H9 (cell line): ENCODE measurements around the gene ZSCAN22. TPM values are rescaled to one million over a fixed set of nuclear protein-coding genes. Genes with fewer than 3 reads are reported as not detected.
A peak's percentile ranks its signal among the peaks of the same experiment; 100 is the strongest.

Experiments
- DNase-seq: peaks from one replicate; pipeline ENCODE4 v3.0.0-alpha.2; 2017
- H2AFZ ChIP-seq: one replicate; pipeline ENCODE4 v1.6.1; 2013; ENCODE audit warnings: mild to moderate bottlenecking, low read length, control low read depth, moderate library complexity
- H2AK5ac ChIP-seq: 2 replicates; pipeline ENCODE4 v1.6.1; 2013; ENCODE audit warnings: low read length, control low read depth, mixed read lengths; ENCODE audit not compliant: insufficient read length
- H2BK120ac ChIP-seq: one replicate; pipeline ENCODE4 v1.6.1; 2013; ENCODE audit warnings: low read depth, mild to moderate bottlenecking, low read length, control low read depth, inconsistent platforms; ENCODE audit not compliant: poor library complexity, severe bottlenecking
- H2BK12ac ChIP-seq: 2 replicates; pipeline ENCODE4 v1.6.1; 2013; ENCODE audit warnings: low read length, control low read depth, mixed read lengths, low read depth; ENCODE audit not compliant: insufficient read length
- H2BK15ac ChIP-seq: 2 replicates; pipeline ENCODE4 v1.6.1; 2013; ENCODE audit warnings: low read depth, low read length, control low read depth
- H2BK20ac ChIP-seq: one replicate; pipeline ENCODE4 v1.6.1; 2013; ENCODE audit warnings: low read depth, mild to moderate bottlenecking, low read length, control low read depth, inconsistent platforms; ENCODE audit not compliant: poor library complexity, severe bottlenecking
- H2BK5ac ChIP-seq: 2 replicates; pipeline ENCODE4 v1.6.1; 2013; ENCODE audit warnings: low read length, control low read depth, mixed read lengths; ENCODE audit not compliant: insufficient read length
- H3K14ac ChIP-seq: 2 replicates; pipeline ENCODE4 v1.6.1; 2013; ENCODE audit warnings: low read length, control low read depth; ENCODE audit not compliant: insufficient read depth
- H3K18ac ChIP-seq: 2 replicates; pipeline ENCODE4 v1.6.1; 2013; ENCODE audit warnings: low read depth, mild to moderate bottlenecking, mixed read lengths, low read length, control low read depth; ENCODE audit not compliant: insufficient read length
- H3K23ac ChIP-seq: 2 replicates; pipeline ENCODE4 v1.6.1; 2013; ENCODE audit warnings: low read length, control low read depth, mixed read lengths, low read depth; ENCODE audit not compliant: insufficient read length
- H3K23me2 ChIP-seq: 2 replicates; pipeline ENCODE4 v1.6.1; 2013; ENCODE audit warnings: low read depth, mild to moderate bottlenecking, mixed read lengths, low read length, control low read depth; ENCODE audit not compliant: insufficient read length, poor library complexity, severe bottlenecking
- H3K27ac ChIP-seq: 2 replicates; pipeline ENCODE4 v1.5.1; 2013; ENCODE audit warnings: low read length, control low read depth, mixed read lengths, low read depth; ENCODE audit not compliant: insufficient read length
- H3K27me3 ChIP-seq: 2 replicates; pipeline ENCODE4 v1.6.1; 2013; ENCODE audit warnings: low read length, control low read depth, inconsistent platforms; ENCODE audit not compliant: insufficient read depth
- H3K4ac ChIP-seq: 2 replicates; pipeline ENCODE4 v1.6.1; 2013; ENCODE audit warnings: low read depth, mild to moderate bottlenecking, control low read depth, inconsistent platforms, low read length, moderate library complexity
- H3K4me1 ChIP-seq: 2 replicates; pipeline ENCODE4 v1.6.1; 2013; ENCODE audit warnings: low read length, control low read depth, inconsistent platforms; ENCODE audit not compliant: insufficient read depth
- H3K4me2 ChIP-seq: 2 replicates; pipeline ENCODE4 v1.6.1; 2013; ENCODE audit warnings: low read length, control low read depth, mixed read lengths; ENCODE audit not compliant: insufficient read length, insufficient read depth
- H3K56ac ChIP-seq: 2 replicates; pipeline ENCODE4 v1.6.1; 2013; ENCODE audit warnings: low read depth, mild to moderate bottlenecking, mixed read lengths, low read length, control low read depth; ENCODE audit not compliant: insufficient read length
- H3K79me1 ChIP-seq: 2 replicates; pipeline ENCODE4 v1.6.1; 2013; ENCODE audit warnings: low read depth, mild to moderate bottlenecking, moderate library complexity, low read length, control low read depth, inconsistent platforms; ENCODE audit not compliant: insufficient read depth, poor library complexity, severe bottlenecking
- H3K79me2 ChIP-seq: 2 replicates; pipeline ENCODE4 v1.6.1; 2013; ENCODE audit warnings: low read length, control low read depth, inconsistent platforms; ENCODE audit not compliant: insufficient read depth
- H3K9ac ChIP-seq: 2 replicates; pipeline ENCODE4 v1.6.1; 2013; ENCODE audit warnings: low read length, control low read depth, mixed read lengths; ENCODE audit not compliant: insufficient read length; ENCODE audit errors: extremely low read depth
- H3K9me3 ChIP-seq: one replicate; pipeline ENCODE4 v1.6.1; 2013; ENCODE audit warnings: low read depth, low read length, inconsistent platforms; ENCODE audit not compliant: control insufficient read depth
- H3T11ph ChIP-seq: one replicate; pipeline ENCODE4 v1.6.1; 2013; ENCODE audit warnings: mild to moderate bottlenecking, low read length, control low read depth, inconsistent platforms
- H4K20me1 ChIP-seq: one replicate; pipeline ENCODE4 v1.6.1; 2013; ENCODE audit not compliant: control insufficient read depth, insufficient read length, insufficient read depth
- H4K5ac ChIP-seq: 2 replicates; pipeline ENCODE4 v1.6.1; 2013; ENCODE audit warnings: low read depth, mild to moderate bottlenecking, mixed read lengths, low read length, control low read depth; ENCODE audit not compliant: insufficient read length
- H4K8ac ChIP-seq: replicated peaks from 2 replicates; pipeline ENCODE4 v1.6.1; 2013; ENCODE audit warnings: low read length, control low read depth, mixed read lengths, low read depth; ENCODE audit not compliant: insufficient read length
- H4K91ac ChIP-seq: 2 replicates; pipeline ENCODE4 v1.6.1; 2013; ENCODE audit warnings: low read depth, mild to moderate bottlenecking, moderate library complexity, mixed read lengths, low read length, control low read depth; ENCODE audit not compliant: insufficient read length
- H3K27ac Mint-ChIP-seq, 3 experiments: 2 replicates in 2 of 3; 3 replicates in 1 of 3; pipeline ENCODE4 v1.8.0; 2020 to 2021; ENCODE audit warnings: mixed read lengths in 3 of 3, mild to moderate bottlenecking in 1 of 3, moderate library complexity in 1 of 3
- H3K27me3 Mint-ChIP-seq: 2 replicates; pipeline ENCODE4 v1.8.0; 2021; ENCODE audit warnings: low read depth, mild to moderate bottlenecking, moderate library complexity, mixed read lengths
- H3K36me3 Mint-ChIP-seq, 3 experiments: 2 replicates in 2 of 3; 3 replicates in 1 of 3; pipeline ENCODE4 v1.8.0; 2020 to 2021; ENCODE audit warnings: low read depth in 3 of 3, mixed read lengths in 3 of 3; ENCODE audit not compliant: insufficient read depth in 1 of 3
- H3K4me1 Mint-ChIP-seq, 2 experiments: 2 replicates each; pipeline ENCODE4 v1.8.0; 2020; ENCODE audit warnings: mixed read lengths in 2 of 2
- H3K4me3 Mint-ChIP-seq, 2 experiments: 2 replicates in 1 of 2; 3 replicates in 1 of 2; pipeline ENCODE4 v1.8.0; 2020 to 2021; ENCODE audit warnings: mild to moderate bottlenecking in 2 of 2, mixed read lengths in 2 of 2, moderate library complexity in 1 of 2
- H3K9me3 Mint-ChIP-seq, 2 experiments: 2 replicates in 1 of 2; 3 replicates in 1 of 2; pipeline ENCODE4 v1.8.0; 2020; ENCODE audit warnings: mild to moderate bottlenecking in 2 of 2, mixed read lengths in 2 of 2, moderate library complexity in 1 of 2
- WGBS: extraction: QIAGEN DNeasy Blood & Tissue Kit; methylation state at CpG from one replicate; pipeline ENCODE4 v1.1.7; 2013; ENCODE audit warnings: missing lambda C conversion rate, low lambda C conversion rate, mixed read lengths; ENCODE audit not compliant: insufficient read length; ENCODE audit errors: extremely low coverage; 5-methylcytosine and 5-hydroxymethylcytosine counted together
- total RNA-seq: library from RNA; stranded (reverse); gene quantifications from 2 replicates; pipeline ENCODE4 v1.2.1, GENCODE V29; 2021
- TF ChIP-seq, protein P1 (sequence below): fragments of 200-600 bp; sonication (generic); conservative IDR thresholded peaks from 3 replicates; pipeline ENCODE4 v1.8.0; 2021; ENCODE audit warnings: antibody characterized with exemption, mild to moderate bottlenecking

Gene ZSCAN22
- total RNA-seq, 1 experiment from 2014 or later: 4.8 TPM

DNA sequence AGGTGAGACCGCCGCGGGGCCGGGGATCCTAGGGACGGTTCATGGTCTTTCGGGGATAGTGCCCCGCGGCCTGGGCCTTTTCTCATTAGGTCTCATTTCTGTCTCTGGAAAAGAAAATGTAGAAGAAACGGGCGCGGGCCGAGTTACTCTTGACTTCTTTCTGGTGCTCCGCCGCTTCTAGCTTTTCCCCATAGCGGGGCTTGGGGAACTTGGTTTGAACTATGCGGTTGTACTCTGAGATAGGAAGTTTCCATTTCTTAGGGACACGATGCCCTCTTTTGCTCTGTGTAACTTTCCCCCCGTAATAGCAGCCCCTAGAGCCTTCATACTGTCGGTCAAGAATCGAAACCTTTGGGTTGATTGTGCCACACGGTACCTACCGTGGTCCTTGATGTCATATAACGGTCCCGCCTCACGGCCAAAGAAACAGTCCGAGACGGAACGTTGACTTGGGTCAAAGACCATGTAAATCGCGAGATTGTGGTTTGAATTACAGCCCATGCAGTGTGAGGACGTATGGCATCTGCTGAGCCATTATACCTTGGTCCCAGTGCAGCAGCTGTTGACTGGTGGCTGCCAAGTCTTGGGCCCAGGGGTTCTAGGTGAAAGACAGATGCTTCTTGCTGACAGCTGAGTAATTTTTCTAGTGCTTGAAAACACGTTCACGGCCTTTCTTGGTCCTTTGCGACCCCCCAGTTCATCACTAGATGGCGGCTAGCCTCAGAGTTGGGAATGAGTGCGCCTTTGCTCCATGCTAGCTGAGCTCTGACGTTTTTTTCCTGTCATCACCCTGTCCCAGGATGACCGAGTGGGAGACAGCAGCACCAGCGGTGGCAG, 60.8 kb downstream of the ZSCAN22 start:
- Histone ChIP-seq H4K8ac (no peak overlapping the region), H3K79me1 (no peaks in the 10 kb centered on the region), H2AFZ (no peak overlapping the region), H3K9ac (peak overlapping the region; percentile 85), H2BK5ac (no peak overlapping the region), H3T11ph (no peak overlapping the region), H3K4me1 (peaks cover 4% of the 10 kb centered on the region; the same call in 1 of the 2 replicates), H2BK120ac (no peak overlapping the region), H3K4ac (no peak overlapping the region), H3K27me3 (no peaks in the 10 kb centered on the region), H2BK15ac (no peak overlapping the region), H3K23ac (no peak overlapping the region), H4K20me1 (no peaks in the 10 kb centered on the region), H2BK12ac (no peak overlapping the region), H4K91ac (no peak overlapping the region), H3K9me3 (no peaks in the 10 kb centered on the region), H3K18ac (no peak overlapping the region), H3K14ac (no peak overlapping the region), H3K56ac (no peak overlapping the region), H3K4me2 (peak overlapping the region; percentile 94), H4K5ac (no peak overlapping the region), H3K27ac (no peak overlapping the region), H3K23me2 (peaks cover 7% of the 10 kb centered on the region), H2AK5ac (no peak overlapping the region), H2BK20ac (no peak overlapping the region), H3K79me2 (peaks cover 10% of the 10 kb centered on the region; the same call in 1 of the 2 replicates)
- Mint-ChIP-seq H3K9me3 (no peaks in the 10 kb centered on the region), H3K36me3 (peaks cover 39 to 47% (median 40%) of the 10 kb centered on the region in 3 experiments), H3K27ac (peak overlapping the region; percentile 68 to 95 (median 93); a peak in 5 of 7 replicates), H3K4me1 (peaks cover 22 to 30% of the 10 kb centered on the region in 2 experiments), H3K4me3 (peak overlapping the region; percentile 95 to 99), H3K27me3 (no peaks in the 10 kb centered on the region)
- WGBS: no CpG with 5 or more reads among the region's 39 CpGs
- no peak for DNase-seq
- TF ChIP-seq, protein P1, sequence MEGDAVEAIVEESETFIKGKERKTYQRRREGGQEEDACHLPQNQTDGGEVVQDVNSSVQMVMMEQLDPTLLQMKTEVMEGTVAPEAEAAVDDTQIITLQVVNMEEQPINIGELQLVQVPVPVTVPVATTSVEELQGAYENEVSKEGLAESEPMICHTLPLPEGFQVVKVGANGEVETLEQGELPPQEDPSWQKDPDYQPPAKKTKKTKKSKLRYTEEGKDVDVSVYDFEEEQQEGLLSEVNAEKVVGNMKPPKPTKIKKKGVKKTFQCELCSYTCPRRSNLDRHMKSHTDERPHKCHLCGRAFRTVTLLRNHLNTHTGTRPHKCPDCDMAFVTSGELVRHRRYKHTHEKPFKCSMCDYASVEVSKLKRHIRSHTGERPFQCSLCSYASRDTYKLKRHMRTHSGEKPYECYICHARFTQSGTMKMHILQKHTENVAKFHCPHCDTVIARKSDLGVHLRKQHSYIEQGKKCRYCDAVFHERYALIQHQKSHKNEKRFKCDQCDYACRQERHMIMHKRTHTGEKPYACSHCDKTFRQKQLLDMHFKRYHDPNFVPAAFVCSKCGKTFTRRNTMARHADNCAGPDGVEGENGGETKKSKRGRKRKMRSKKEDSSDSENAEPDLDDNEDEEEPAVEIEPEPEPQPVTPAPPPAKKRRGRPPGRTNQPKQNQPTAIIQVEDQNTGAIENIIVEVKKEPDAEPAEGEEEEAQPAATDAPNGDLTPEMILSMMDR: peak; percentile 23; the same call in 1 of the 3 replicates
